DMS 273 treated with DMSO at 0.1 percent for 48 hours (cell line): ENCODE data around the gene CDH15.
A peak's percentile ranks its signal among the peaks of the same experiment; 100 is the strongest.

Experiments used
- DNase-seq: peaks from one replicate; lab custom pipeline; 2025; lab: John Stamatoyannopoulos, UW

CDH15 gene

GRCh38 chr16:89171216-89172170 lies at the start of gene CDH15:
TSS of gene CDH15 (plus strand) at chr16:89171748. CDS start at chr16:89171832, 84 bp downstream.
- peak; percentile 82 for DNase-seq

GRCh38 chr16:89122322-89122851 lies 49.2 kb upstream of the CDH15 start:
- no peak for DNase-seq

- no peak for DNase-seq
Observed at GRCh38 chr16:89123001-89123830, 48.3 kb upstream of the CDH15 start.

- DNase-seq = no peak
Observed at GRCh38 chr16:89123831-89124100, 47.8 kb upstream of the CDH15 start.

GRCh38 chr16:89129378-89129777 lies 42.2 kb upstream of the CDH15 start:
- DNase-seq = no peak

- DNase-seq = no peak
Observed at GRCh38 chr16:89130448-89130847, 41.1 kb upstream of the CDH15 start.

GRCh38 chr16:89131783-89132182 lies 39.8 kb upstream of the CDH15 start:
- no peak for DNase-seq

GRCh38 chr16:89132194-89133005 lies 39.1 kb upstream of the CDH15 start:
- no peak for DNase-seq

GRCh38 chr16:89133457-89134127 lies 38.0 kb upstream of the CDH15 start:
- no peak for DNase-seq

GRCh38 chr16:89134269-89134668 lies 37.3 kb upstream of the CDH15 start:
- no peak for DNase-seq

- DNase-seq = no peak
Observed at GRCh38 chr16:89135166-89135565, 36.4 kb upstream of the CDH15 start.

GRCh38 chr16:89135971-89136765 lies 35.4 kb upstream of the CDH15 start:
- DNase-seq = peak; percentile 18

- DNase-seq = no peak
Observed at GRCh38 chr16:89136931-89137330, 34.6 kb upstream of the CDH15 start.

GRCh38 chr16:89137666-89138512 lies 33.7 kb upstream of the CDH15 start:
- no peak for DNase-seq

- DNase-seq = no peak
Observed at GRCh38 chr16:89138513-89138795, 33.1 kb upstream of the CDH15 start.

GRCh38 chr16:89138843-89139520 lies 32.6 kb upstream of the CDH15 start:
- DNase-seq = no peak

GRCh38 chr16:89139907-89140361 lies 31.6 kb upstream of the CDH15 start:
- no peak for DNase-seq

- no peak for DNase-seq
Observed at GRCh38 chr16:89140401-89140800, 31.1 kb upstream of the CDH15 start.
